B cell (primary cell): ENCODE measurements around the gene TMEM129.

Experiments used
- CTCF ChIP-seq: fragments of 200-600 bp; IDR thresholded peaks from one replicate; pipeline ENCODE4 v1.8.0; 2022; ENCODE audit warnings: antibody characterized with exemption, mild to moderate bottlenecking
- EZH2 ChIP-seq: IDR thresholded peaks from 2 replicates; pipeline ENCODE4 v1.6.1; 2012; ENCODE audit warnings: borderline replicate concordance, low read depth, mild to moderate bottlenecking, moderate library complexity, low read length; ENCODE audit not compliant: insufficient read depth, poor library complexity, severe bottlenecking

- TF ChIP-seq CTCF (no peak), EZH2 (no peak)
Measured at GRCh38 chr4:1754336-1754735, 33.2 kb upstream of the TMEM129 start.
